ENCODE results near the gene COPS3.

DNA sequence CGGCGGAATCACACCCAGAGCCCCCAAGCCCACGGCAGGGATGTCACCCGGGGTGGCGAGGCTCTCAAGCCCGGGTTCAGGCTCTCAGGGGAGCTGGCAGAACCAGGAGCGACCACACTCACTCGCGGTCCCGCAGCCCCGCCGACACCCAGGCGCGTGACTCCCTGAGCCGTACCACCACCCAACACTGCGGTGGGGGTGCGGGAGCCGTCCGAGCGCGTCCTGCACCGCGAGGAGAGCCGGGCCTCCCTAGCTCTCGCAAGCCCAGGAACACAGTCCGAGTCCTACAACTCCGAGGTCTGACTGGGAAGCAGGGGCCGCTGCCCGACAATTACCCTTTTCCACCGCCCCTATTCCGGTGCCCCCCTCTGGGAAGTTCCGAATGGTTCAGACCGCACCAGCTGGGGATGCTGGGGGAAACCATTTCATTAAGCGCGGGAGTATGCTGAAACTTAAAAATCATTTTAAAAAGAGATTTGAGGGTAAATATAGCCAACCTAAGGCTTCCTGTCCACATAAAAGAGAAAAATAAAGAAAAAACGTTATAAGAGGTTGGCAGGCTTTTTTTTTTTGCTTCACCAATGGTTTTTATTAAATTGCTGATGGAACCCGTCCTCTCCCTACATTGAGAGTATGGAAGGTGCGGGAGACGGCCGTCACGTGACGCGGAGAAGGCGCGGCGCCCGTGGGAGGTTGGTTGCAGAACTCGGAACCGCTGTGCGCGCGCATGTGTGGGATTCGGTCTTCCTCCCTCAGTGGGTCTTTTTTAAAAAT, 43.8 kb downstream of the COPS3 start, which contains the start of gene FLCN:
- TF ChIP-seq CTCF (conservative IDR thresholded peaks at IDR 0.05; ENCODE audit: low read depth, low read length) (no peak), USF2 (IDR thresholded peaks at IDR 0.05; ENCODE audit: low read depth, low read length) (peak; percentile 99), POLR2A (IDR thresholded peaks at IDR 0.05; ENCODE audit: low read depth, low read length) (peak; percentile 91), RFX5 (IDR thresholded peaks at IDR 0.05; ENCODE audit: low read depth, low read length) (no peak), SMC3 (IDR thresholded peaks at IDR 0.05; ENCODE audit: low read depth, low read length) (no peak), CHD1 (IDR thresholded peaks at IDR 0.05; ENCODE audit: low read depth, low read length) (peak; percentile 99; the same call in 1 of the 2 replicates), RCOR1 (IDR thresholded peaks at IDR 0.05; ENCODE audit: insufficient replicate concordance, low read length) (no peak)
